Breast epithelium (tissue), 3 donors: ENCODE data around the gene NUP98.

Source experiments
- CTCF ChIP-seq, 3 donors: fragments of 450-650 bp; IDR thresholded peaks; one replicate each; pipeline ENCODE4 v1.5.1; 2016 to 2017; ENCODE audit warnings: antibody characterized with exemption in 3 of 3, mild to moderate bottlenecking in 3 of 3, moderate library complexity in 3 of 3
- POLR2A ChIP-seq: fragments of 450-650 bp; IDR thresholded peaks from one replicate; pipeline ENCODE4 v1.6.1; 2016; ENCODE audit warnings: antibody characterized with exemption, mild to moderate bottlenecking, moderate library complexity
- POLR2AphosphoS5 ChIP-seq, 3 donors: sonication (generic); formaldehyde crosslinking; IDR thresholded peaks; one replicate each; pipeline ENCODE4 v1.6.1; 2017; ENCODE audit warnings: antibody characterized with exemption in 3 of 3

GRCh38 chr11:3803726-3804495 is 6.6 kb upstream of the NUP98 start:
- TF ChIP-seq POLR2AphosphoS5 (IDR thresholded peaks at IDR 0.05) (no peak), CTCF (IDR thresholded peaks at IDR 0.05) (no peak), POLR2A (no peak)
